Measurements from ENCODE around the gene DMRT2.

DMRT2 gene

DNA sequence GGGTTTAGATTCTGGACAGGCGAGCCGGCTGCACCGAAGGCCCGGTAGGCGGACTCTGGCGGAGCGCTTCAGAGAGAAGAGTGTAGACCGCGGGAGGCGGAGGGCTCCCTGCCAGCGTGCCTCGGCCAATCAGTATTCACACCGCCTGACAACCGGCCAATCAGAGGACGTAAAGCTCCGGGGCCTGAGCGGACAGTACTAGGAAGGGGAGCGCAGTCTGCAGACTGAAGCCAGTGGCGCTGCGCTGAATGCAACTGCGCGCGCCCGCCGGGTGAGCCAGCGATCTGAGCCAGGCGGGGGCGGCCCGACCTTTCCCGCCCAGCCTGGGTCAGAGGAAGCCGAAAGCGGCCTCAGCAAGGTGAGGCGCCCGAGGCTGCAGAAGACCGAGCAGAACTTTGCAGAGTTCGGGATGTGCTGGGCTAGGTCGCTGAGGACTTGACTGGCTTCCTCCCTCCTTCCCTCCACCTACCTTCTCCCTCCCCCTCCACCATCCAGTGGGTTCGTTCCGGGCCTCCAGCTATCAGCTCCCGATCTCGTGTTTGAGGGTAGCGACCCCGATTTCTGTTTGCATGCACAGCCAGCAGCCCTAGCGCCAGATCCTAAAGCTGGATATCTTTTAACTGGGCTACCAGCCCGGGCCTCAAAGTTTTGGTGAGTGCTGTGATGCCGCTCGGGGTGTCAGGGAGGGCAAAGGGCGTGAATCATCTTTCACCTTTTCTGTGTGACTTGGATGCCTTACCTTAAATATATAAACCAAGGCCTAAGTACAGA, at the start of gene DMRT2:
TSS of gene DMRT2 (plus strand) at position 233 of the 771 bp plus-strand sequence. CDS start 1,257 bp downstream, outside the sequence.
- H3K36me3 Mint-ChIP-seq (ENCODE audit: low read depth): peaks cover 13% of the 10 kb centered on the region
- H3K9me3 Mint-ChIP-seq: peaks cover 3% of the 10 kb centered on the region
- peaks cover 55% of the 10 kb centered on the region for H3K4me1 Mint-ChIP-seq (ENCODE audit: low read depth)
- peaks cover 87% of the 10 kb centered on the region for H3K27me3 Mint-ChIP-seq
- peak within 1 kb of the TSS; percentile 45 for H3K4me3 Mint-ChIP-seq
- no peak within 1 kb of the TSS for H3K27ac Mint-ChIP-seq

DNA sequence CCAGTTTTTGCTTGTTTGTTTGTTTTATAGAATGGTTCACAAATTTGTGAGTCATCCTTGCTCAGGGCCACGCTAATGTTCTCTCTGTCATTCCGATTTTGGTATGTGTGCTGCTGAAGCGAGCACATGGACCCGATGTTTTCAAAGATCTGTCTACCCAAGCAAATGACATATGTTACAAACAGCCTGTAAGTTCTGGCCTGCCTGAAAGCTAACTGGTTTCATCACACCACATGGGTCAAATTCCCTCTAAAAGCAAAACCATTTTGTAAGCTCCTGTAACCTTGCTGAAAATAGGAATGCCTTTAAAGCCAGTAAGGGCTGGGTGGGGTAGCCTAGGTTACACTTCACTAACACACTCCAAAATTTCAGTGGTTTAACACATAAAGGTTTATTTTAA, 48.3 kb upstream of the DMRT2 start:
- H3K27me3 Mint-ChIP-seq: peaks cover 20% of the 10 kb centered on the region
- no peaks in the 10 kb centered on the region for H3K9me3 Mint-ChIP-seq
- H3K27ac Mint-ChIP-seq: no peak overlapping the region
- H3K36me3 Mint-ChIP-seq (ENCODE audit: low read depth): no peaks in the 10 kb centered on the region
- H3K4me3 Mint-ChIP-seq: no peak overlapping the region
- peaks cover 6% of the 10 kb centered on the region for H3K4me1 Mint-ChIP-seq (ENCODE audit: low read depth)

DNA sequence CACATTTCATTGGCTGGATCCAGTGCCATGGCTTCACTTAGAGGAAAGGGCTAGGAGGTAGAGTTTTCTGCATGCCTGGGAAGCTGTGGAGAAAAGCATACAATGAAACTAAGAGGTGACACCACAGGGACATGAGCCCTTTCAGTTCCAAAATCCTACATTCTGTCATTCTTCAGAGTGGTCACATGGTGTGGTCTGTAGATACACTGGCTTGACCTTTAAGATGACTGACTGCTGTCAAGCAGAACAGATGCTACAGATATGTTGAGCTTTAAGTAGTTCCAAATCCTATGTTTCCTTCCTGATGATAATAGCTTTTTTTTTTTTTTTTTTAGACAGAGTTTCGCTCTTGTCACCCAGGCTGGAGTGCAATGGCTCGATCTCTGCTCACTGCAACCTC, 47.5 kb upstream of the DMRT2 start:
- no peak overlapping the region for H3K4me3 Mint-ChIP-seq
- H3K4me1 Mint-ChIP-seq (ENCODE audit: low read depth): peaks cover 6% of the 10 kb centered on the region
- no peak overlapping the region for H3K27ac Mint-ChIP-seq
- H3K27me3 Mint-ChIP-seq: peaks cover 28% of the 10 kb centered on the region
- H3K9me3 Mint-ChIP-seq: no peaks in the 10 kb centered on the region
- H3K36me3 Mint-ChIP-seq (ENCODE audit: low read depth): no peaks in the 10 kb centered on the region

DNA sequence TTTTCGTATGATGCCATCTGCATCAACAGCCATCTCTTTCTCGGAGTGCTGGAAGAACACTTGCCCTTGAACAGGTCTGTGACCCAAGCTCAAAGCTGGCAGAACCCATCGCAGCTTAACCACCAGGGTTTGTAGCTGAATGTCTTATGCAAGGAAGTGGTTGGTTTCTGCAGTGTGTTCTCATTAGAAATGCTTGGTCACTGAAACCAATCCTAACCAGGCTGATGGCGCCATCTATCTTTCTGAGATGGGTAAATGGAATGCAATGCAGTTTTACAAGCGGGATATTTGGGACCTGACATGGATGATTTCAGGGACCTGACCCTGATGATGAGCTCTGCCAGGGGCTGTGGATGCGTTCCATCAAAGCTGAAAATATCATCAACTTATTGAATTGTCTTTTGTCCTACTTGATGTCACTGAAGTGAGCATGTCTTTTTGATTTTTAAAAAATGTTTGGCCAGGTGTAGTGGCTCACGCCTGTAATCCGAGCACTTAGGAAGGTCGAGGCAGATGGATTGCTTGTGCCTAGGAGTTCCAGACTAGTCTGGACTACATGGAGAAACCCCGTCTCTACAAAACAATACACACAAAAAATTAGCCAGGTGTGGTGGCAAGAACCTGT, 45.0 kb upstream of the DMRT2 start:
- no peaks in the 10 kb centered on the region for H3K36me3 Mint-ChIP-seq (ENCODE audit: low read depth)
- no peaks in the 10 kb centered on the region for H3K9me3 Mint-ChIP-seq
- H3K4me1 Mint-ChIP-seq (ENCODE audit: low read depth): peaks cover 6% of the 10 kb centered on the region
- H3K27me3 Mint-ChIP-seq: peaks cover 46% of the 10 kb centered on the region
- no peak overlapping the region for H3K27ac Mint-ChIP-seq
- no peak overlapping the region for H3K4me3 Mint-ChIP-seq

DNA sequence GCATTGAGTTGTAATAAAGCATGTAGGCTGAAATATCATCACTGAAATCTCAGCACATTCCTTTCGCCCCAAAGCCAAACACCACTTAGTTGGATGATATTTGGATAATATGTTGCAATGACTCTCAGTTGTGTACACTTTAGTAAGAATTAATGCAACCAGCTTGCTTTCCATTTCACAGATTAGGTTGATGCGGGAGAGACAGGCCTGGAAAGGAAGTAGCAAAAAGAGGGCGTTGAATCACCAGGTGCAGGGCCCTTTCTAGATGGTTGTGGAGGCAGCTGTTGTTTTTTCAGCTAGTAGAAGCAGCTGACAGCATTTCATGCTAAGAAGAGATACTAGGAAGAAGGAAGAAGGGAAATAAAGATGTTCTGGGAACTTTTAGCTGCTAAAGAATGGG, 42.8 kb upstream of the DMRT2 start:
- H3K36me3 Mint-ChIP-seq (ENCODE audit: low read depth): no peaks in the 10 kb centered on the region
- H3K27me3 Mint-ChIP-seq: peaks cover 46% of the 10 kb centered on the region
- no peak overlapping the region for H3K27ac Mint-ChIP-seq
- no peak overlapping the region for H3K4me3 Mint-ChIP-seq
- H3K9me3 Mint-ChIP-seq: no peaks in the 10 kb centered on the region
- peaks cover 6% of the 10 kb centered on the region for H3K4me1 Mint-ChIP-seq (ENCODE audit: low read depth)

DNA sequence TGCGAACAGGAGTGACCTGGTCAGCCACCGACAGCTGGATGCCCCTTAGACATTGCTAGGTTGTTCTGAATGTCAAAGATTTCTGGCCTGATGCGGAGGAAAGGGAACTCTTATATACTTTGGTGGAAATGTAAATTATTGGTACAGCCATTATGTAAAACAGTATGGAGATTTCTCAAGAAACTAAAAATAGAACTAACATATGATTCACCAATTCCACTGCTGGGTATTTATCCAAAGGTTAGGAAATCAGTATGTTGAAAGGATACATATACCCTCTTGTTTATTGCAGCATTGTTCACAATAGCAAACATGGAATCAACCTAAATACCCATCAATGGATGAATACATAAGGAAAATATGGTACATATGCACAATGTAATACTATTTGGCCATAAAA, 41.9 kb upstream of the DMRT2 start:
- H3K4me1 Mint-ChIP-seq (ENCODE audit: low read depth): peaks cover 6% of the 10 kb centered on the region
- H3K27me3 Mint-ChIP-seq: peaks cover 46% of the 10 kb centered on the region
- H3K36me3 Mint-ChIP-seq (ENCODE audit: low read depth): no peaks in the 10 kb centered on the region
- H3K27ac Mint-ChIP-seq: no peak overlapping the region
- no peaks in the 10 kb centered on the region for H3K9me3 Mint-ChIP-seq
- H3K4me3 Mint-ChIP-seq: no peak overlapping the region

DNA sequence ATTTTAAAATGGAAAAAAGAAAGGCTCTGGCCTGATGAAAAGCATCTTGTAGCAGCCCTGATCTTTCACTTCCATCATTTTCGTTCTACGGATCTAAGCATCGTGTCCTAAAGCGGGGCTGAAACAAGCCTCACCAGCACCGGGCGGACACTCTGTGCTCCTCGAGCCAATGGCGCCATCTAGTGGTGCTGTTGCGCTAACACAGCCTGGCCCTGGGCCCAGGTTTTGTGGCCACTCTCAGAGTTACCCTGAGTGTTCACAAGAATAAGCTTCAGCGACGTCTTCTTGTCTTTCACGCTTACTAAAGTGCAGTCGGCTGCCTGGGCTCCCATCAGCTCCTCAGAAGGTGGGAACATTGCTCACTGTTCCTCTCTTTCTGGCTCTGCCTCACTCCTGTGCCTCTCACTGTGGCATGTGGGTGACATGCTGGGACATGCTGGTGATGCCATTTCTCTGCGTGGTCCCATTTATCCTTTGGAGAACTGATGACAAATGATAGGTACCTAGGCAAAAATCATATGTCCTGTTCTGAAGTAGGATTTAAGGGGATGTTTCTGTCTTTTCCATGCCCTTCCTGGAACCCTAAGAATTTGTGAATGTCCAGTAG, 41.0 kb upstream of the DMRT2 start:
- Mint-ChIP-seq H3K4me1 (ENCODE audit: low read depth) (peaks cover 6% of the 10 kb centered on the region), H3K9me3 (no peaks in the 10 kb centered on the region), H3K27ac (no peak overlapping the region), H3K27me3 (peaks cover 43% of the 10 kb centered on the region), H3K36me3 (ENCODE audit: low read depth) (no peaks in the 10 kb centered on the region), H3K4me3 (no peak overlapping the region)

DNA sequence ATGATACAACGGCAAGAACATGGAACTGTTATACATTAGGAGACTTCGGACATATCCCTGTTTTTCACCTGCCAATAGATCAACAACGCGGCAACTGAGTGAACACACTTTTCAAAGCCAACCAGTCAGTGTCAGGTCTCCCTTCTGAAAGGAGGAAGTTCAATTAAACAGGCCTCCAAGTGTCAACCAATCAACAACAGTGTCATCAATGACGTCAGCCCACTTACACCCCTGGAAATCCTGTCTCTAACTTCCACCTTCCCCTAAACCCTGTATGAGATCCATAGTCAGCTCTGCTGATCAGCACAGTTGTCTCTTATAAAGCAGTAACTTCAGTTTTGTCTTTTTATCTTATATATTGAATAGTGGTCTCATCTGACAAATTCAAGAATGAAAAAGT, 37.1 kb upstream of the DMRT2 start:
- H3K9me3 Mint-ChIP-seq: no peaks in the 10 kb centered on the region
- H3K36me3 Mint-ChIP-seq (ENCODE audit: low read depth): no peaks in the 10 kb centered on the region
- no peak overlapping the region for H3K27ac Mint-ChIP-seq
- peaks cover 27% of the 10 kb centered on the region for H3K27me3 Mint-ChIP-seq
- H3K4me3 Mint-ChIP-seq: no peak overlapping the region
- no peaks in the 10 kb centered on the region for H3K4me1 Mint-ChIP-seq (ENCODE audit: low read depth)

DNA sequence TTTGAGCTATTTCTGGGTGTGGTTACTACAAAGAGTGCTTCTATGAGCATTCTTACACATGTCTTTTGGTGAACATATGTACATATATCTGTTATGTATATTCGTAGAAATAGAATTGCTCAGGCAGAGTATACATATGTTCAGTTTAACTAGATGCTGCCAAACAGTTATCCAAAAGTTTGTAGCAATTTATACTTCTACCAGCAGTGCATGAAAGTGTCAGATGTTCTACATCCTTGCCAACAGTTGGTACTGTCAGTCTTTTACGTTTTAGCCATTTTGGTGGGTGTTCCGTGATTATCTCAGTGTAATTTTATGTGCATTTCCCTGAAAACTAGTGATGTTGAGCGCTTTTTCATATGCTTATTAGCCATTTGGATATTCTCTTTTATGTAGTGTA, 35.9 kb upstream of the DMRT2 start:
- Mint-ChIP-seq H3K27ac (no peak overlapping the region), H3K27me3 (peaks cover 27% of the 10 kb centered on the region)

DNA sequence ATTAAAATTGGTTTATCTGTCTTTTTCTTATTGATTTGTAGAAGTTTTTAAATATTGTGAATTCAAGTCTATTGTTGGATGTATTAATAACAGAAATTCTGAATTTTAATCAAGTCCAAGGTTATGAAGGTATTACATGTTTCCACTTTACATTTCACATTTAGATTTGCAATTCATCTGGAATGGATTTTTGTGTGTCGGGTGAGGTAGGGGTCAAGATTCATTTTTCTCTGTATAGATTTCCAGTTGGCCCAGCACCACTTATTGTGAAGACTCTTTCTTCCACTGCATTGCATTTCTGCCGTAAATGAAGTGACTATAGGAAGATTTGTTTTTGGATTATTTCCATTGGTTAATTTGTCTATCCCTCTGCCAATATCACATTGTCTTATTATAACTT, 35.5 kb upstream of the DMRT2 start:
- H3K4me3 Mint-ChIP-seq: no peak overlapping the region
- peaks cover 25% of the 10 kb centered on the region for H3K27me3 Mint-ChIP-seq
- no peak overlapping the region for H3K27ac Mint-ChIP-seq
- H3K36me3 Mint-ChIP-seq (ENCODE audit: low read depth): no peaks in the 10 kb centered on the region
- no peaks in the 10 kb centered on the region for H3K9me3 Mint-ChIP-seq
- H3K4me1 Mint-ChIP-seq (ENCODE audit: low read depth): no peaks in the 10 kb centered on the region

More for the DNA sequence above, 35.9 kb upstream of the DMRT2 start:
- no peaks in the 10 kb centered on the region for H3K9me3 Mint-ChIP-seq
- no peaks in the 10 kb centered on the region for H3K36me3 Mint-ChIP-seq (ENCODE audit: low read depth)
- no peak overlapping the region for H3K4me3 Mint-ChIP-seq
- H3K4me1 Mint-ChIP-seq (ENCODE audit: low read depth): no peaks in the 10 kb centered on the region

DNA sequence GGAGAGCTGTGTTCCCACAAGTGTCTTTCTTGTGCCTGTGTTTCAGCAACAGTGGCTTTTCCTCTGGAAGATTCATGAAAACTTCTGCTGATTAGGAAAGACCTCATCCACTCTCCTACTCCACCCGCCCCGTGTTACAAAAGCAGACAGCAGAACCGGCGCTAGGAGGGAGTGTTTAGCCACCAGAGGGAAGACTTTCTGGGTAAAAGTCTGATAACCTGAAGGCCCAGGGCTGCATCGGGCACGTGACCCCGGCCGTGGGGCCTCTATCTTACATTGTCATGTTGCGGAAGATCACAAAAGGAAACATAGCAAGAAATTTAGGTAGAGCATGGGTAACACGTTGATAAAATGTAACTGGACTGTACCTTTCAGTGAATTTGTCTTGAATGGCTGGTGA, 32.0 kb upstream of the DMRT2 start:
- no peak overlapping the region for H3K27ac Mint-ChIP-seq
- no peak overlapping the region for H3K4me3 Mint-ChIP-seq
- peaks cover 30% of the 10 kb centered on the region for H3K27me3 Mint-ChIP-seq
- H3K4me1 Mint-ChIP-seq (ENCODE audit: low read depth): no peaks in the 10 kb centered on the region
- H3K36me3 Mint-ChIP-seq (ENCODE audit: low read depth): no peaks in the 10 kb centered on the region
- peaks cover 3% of the 10 kb centered on the region for H3K9me3 Mint-ChIP-seq

DNA sequence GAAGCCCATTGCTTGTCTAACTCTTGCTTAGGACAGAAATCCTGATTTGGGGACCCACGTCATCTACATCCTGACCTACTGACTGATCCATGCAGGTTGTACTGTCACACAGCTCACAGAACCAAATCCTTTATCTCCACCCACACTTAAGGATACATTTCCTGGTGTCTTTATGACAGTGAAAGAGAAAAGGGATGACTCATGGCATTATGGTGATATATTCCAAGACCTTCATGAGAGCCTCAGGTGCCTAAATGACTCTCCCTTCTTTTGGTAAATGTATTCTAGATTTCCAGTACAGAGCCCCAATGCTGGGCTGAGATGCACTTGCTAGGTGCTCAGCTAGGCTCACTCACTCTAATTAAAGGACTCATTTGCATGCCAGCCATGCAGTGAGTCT, 26.0 kb upstream of the DMRT2 start:
- Mint-ChIP-seq H3K27me3 (peaks cover 42% of the 10 kb centered on the region), H3K27ac (no peak overlapping the region)

DNA sequence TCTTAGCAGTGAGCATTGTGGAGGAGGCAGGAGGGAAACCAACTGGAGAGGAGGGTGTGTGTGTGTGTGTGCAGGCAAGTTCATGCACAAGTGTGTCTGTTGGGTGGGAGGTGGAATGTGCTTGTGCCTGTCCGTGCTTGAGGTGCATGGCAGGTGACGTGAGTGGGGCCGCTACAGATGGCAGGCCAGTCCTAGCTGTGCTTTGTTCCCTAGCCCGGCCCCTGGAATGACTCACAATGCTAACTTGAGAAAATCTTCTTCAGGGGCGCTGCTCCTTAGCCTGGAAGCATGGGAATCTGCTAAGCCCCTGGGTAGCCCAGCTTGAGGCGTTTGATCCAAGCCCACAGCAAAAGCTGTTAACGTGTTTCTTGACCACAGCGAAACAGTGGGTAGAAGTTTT, 25.0 kb upstream of the DMRT2 start:
- H3K4me3 Mint-ChIP-seq: no peak overlapping the region
- no peaks in the 10 kb centered on the region for H3K36me3 Mint-ChIP-seq (ENCODE audit: low read depth)
- peaks cover 35% of the 10 kb centered on the region for H3K27me3 Mint-ChIP-seq
- H3K4me1 Mint-ChIP-seq (ENCODE audit: low read depth): no peaks in the 10 kb centered on the region
- no peak overlapping the region for H3K27ac Mint-ChIP-seq
- H3K9me3 Mint-ChIP-seq: peaks cover 5% of the 10 kb centered on the region

More for the DNA sequence above, 26.0 kb upstream of the DMRT2 start:
- H3K4me1 Mint-ChIP-seq (ENCODE audit: low read depth): no peaks in the 10 kb centered on the region
- peaks cover 5% of the 10 kb centered on the region for H3K9me3 Mint-ChIP-seq
- H3K36me3 Mint-ChIP-seq (ENCODE audit: low read depth): no peaks in the 10 kb centered on the region
- H3K4me3 Mint-ChIP-seq: no peak overlapping the region

DNA sequence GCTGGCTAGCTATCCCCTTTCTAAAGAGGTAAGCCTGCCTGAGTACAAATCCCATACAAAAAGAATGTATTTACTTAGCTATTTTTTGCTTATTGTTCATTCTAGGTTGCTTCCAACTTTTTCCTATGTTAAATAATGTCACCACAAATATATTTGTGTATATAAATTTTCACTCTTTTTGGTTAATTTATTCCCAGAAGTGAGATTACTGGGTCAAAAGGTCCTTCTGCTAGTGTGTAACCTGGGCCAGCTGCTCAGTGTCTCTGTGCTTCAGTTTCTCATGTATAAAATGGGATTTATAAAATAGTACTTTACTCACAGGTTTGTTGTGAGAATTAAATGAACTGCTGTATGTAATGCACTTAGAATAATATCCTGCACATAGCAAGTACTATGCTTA, 23.9 kb upstream of the DMRT2 start:
- no peak overlapping the region for H3K27ac Mint-ChIP-seq
- H3K4me1 Mint-ChIP-seq (ENCODE audit: low read depth): no peaks in the 10 kb centered on the region
- H3K36me3 Mint-ChIP-seq (ENCODE audit: low read depth): no peaks in the 10 kb centered on the region
- no peak overlapping the region for H3K4me3 Mint-ChIP-seq
- peaks cover 39% of the 10 kb centered on the region for H3K27me3 Mint-ChIP-seq
- H3K9me3 Mint-ChIP-seq: peaks cover 5% of the 10 kb centered on the region

DNA sequence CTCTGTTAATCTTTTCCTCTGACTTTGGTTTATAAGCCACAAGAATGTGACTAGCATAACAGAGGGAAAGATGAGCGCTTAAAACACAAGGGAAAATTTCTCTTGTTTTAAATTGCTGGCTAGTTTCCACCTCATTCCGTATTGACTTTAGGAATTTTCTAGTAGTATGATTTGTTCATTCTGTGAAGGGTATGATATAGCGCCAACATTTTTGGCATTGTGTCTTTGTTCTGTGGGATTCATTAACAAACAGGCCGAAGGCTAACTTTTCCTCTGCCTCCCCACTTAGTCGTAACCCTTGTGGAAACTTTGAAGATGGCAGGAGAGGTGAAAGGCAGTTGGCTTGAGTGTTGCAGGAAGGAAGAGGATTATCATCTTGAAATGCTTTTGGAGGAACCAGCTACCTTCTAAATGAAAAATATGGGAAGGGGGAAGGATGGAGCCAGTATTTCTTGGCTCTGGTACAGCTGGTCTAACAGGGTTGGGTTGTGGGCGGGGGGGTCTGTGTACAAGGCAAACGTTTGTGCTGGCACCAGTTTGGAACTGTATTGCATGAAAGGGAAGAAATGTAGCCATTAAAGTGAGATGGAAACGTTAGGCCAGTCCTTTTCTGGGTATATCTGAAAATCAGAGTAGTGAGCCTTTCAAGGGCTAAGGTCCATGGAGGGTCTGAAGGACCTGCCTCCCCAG, 21.5 kb upstream of the DMRT2 start:
- H3K36me3 Mint-ChIP-seq (ENCODE audit: low read depth): no peaks in the 10 kb centered on the region
- no peak overlapping the region for H3K27ac Mint-ChIP-seq
- no peaks in the 10 kb centered on the region for H3K9me3 Mint-ChIP-seq
- H3K4me1 Mint-ChIP-seq (ENCODE audit: low read depth): no peaks in the 10 kb centered on the region
- H3K27me3 Mint-ChIP-seq: peaks cover 47% of the 10 kb centered on the region
- no peak overlapping the region for H3K4me3 Mint-ChIP-seq

Data from stimulated activated naive CD8-positive, alpha-beta T cell treated with anti-CD3 and anti-CD28 coated beads, Interleukin-15, Interleukin-2, amounts not matched to agents 100 ng/mL and 50 ng/mL, for 24 hours (primary cell).